GM18907 (cell line): ENCODE data around the gene PALM3.
"Not testable (repeated sequence)": the region's sequence is repeated elsewhere in the genome, so short reads cannot be mapped to it uniquely, and the experiment has no call there.

Experiments
- ATAC-seq: cut with Tn5 transposase; IDR thresholded peaks from one replicate; pipeline ENCODE4 v1.9.1; 2021; ENCODE audit warnings: mild to moderate bottlenecking, moderate library complexity; ENCODE audit not compliant: unreplicated experiment

The PALM3 gene

GRCh38 chr19:14059652-14060155 is 2.2 kb downstream of the PALM3 start:
- ATAC-seq = no peak

GRCh38 chr19:14059093-14059480 is 2.8 kb downstream of the PALM3 start:
- no peak for ATAC-seq

- ATAC-seq = no peak
These were observed 3.4 kb downstream of the PALM3 start for GRCh38 chr19:14058182-14059092.

GRCh38 chr19:14056741-14057356 is 5.0 kb downstream of the PALM3 start:
- ATAC-seq = no peak

- ATAC-seq = no peak
These were observed 5.7 kb downstream of the PALM3 start for GRCh38 chr19:14056069-14056666.

GRCh38 chr19:14055396-14055795 is 6.5 kb downstream of the PALM3 start:
- ATAC-seq = no peak

GRCh38 chr19:14054721-14055120 is 7.2 kb downstream of the PALM3 start:
- ATAC-seq = no peak

- ATAC-seq = no peak
These were observed 7.8 kb downstream of the PALM3 start for GRCh38 chr19:14054099-14054498.

GRCh38 chr19:14053500-14053899 is 8.4 kb downstream of the PALM3 start:
- no peak for ATAC-seq

- no peak for ATAC-seq
These were observed 8.8 kb downstream of the PALM3 start for GRCh38 chr19:14053032-14053431.

GRCh38 chr19:14052470-14052869 is 9.4 kb downstream of the PALM3 start:
- ATAC-seq = no peak

- ATAC-seq = no peak
These were observed 9.9 kb downstream of the PALM3 start for GRCh38 chr19:14051980-14052379.

GRCh38 chr19:14050961-14051360 is 10.9 kb downstream of the PALM3 start:
- ATAC-seq = not testable (repeated sequence)

GRCh38 chr19:14050512-14050911 is 11.4 kb downstream of the PALM3 start:
- no peak for ATAC-seq

GRCh38 chr19:14048443-14049153 is 13.3 kb downstream of the PALM3 start:
- ATAC-seq = no peak

- not testable (repeated sequence) for ATAC-seq
These were observed 14.0 kb downstream of the PALM3 start for GRCh38 chr19:14047866-14048265.

GRCh38 chr19:14042659-14043608 is 18.9 kb downstream of the PALM3 start:
- peak; percentile 46 for ATAC-seq

- ATAC-seq = no peak
These were observed 22.7 kb downstream of the PALM3 start for GRCh38 chr19:14039181-14039580.

- ATAC-seq = no peak
These were observed 26.2 kb downstream of the PALM3 start for GRCh38 chr19:14035706-14036105.

GRCh38 chr19:14035159-14035558 is 26.7 kb downstream of the PALM3 start:
- not testable (repeated sequence) for ATAC-seq
